Ectodermal cell (in vitro differentiated cells): ENCODE results near the gene MGAT4A.

Experiments used
- H3K27ac ChIP-seq: 2 replicates; pipeline ENCODE4 v1.7.0; 2013; ENCODE audit warnings: mild to moderate bottlenecking, low read depth, low read length; ENCODE audit not compliant: insufficient read depth, poor library complexity, severe bottlenecking
- H3K27me3 ChIP-seq: 2 replicates; pipeline ENCODE4 v1.7.0; 2013; ENCODE audit warnings: mild to moderate bottlenecking, low read length; ENCODE audit not compliant: insufficient read depth, control insufficient read depth, poor library complexity, severe bottlenecking
- H3K36me3 ChIP-seq: one replicate; pipeline ENCODE4 v1.7.0; 2013; ENCODE audit warnings: low read length; ENCODE audit not compliant: control insufficient read depth, insufficient read depth
- H3K4me1 ChIP-seq: one replicate; pipeline ENCODE4 v1.7.0; 2013; ENCODE audit warnings: low read length; ENCODE audit not compliant: control insufficient read depth, insufficient read depth
- H3K4me3 ChIP-seq: 2 replicates; pipeline ENCODE4 v1.7.0; 2013; ENCODE audit warnings: low read depth, low read length, control low read depth; ENCODE audit not compliant: insufficient read depth
- H3K9me3 ChIP-seq: 2 replicates; pipeline ENCODE4 v1.7.0; 2013; ENCODE audit warnings: mild to moderate bottlenecking, low read length, moderate library complexity; ENCODE audit not compliant: control insufficient read depth
- WGBS, 2 experiments: methylation state at CpG; one replicate each; pipeline ENCODE4 v1.1.7; 2013; ENCODE audit warnings: missing lambda C conversion rate in 2 of 2; 5-methylcytosine and 5-hydroxymethylcytosine counted together

The MGAT4A gene

DNA sequence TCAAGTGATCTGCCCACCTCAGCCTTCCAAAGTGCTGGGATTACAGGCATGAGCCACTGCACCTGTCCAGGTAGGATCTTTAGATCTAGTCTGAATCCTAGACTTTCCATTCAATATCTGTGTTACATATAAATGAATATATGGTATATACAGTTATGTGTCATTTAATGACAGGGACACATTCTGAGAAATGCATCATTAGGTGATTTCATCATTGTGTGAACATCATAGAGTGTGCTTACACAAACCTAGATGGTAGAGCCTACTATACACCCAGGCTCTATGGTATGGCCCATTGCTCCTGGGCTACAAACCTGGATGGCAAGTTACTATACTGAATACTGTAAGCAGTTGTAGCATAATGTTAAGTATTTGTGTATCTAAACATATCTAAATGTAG lies 15.5 kb upstream of the MGAT4A start:
- Histone ChIP-seq H3K27me3 (no peaks in the 10 kb centered on the region), H3K4me3 (no peak overlapping the region), H3K9me3 (no peaks in the 10 kb centered on the region), H3K4me1 (no peaks in the 10 kb centered on the region), H3K27ac (no peak overlapping the region), H3K36me3 (no peaks in the 10 kb centered on the region)

DNA sequence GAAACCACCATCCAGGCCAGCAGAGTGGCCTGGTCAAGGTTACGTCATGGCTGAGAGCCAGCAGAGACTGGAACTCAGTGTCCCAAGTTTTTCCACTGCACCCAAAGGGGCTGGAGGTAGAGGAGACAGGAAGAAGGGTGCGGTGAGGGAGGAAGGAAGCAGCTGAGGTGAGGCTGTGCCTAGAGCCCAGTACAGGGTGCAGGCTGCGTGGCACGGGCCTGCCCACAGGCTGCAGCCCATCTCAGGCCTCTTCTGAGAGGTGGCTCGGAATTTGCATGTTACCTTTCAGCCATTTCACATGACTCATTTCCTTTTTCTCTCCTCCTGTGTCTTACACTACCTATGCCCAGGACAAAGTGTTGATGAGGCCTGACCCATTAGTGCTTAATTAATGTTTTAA lies 13.7 kb upstream of the MGAT4A start:
- 89 to 95% methylated on average over 5 of the region's 5 CpGs for WGBS, 2 experiments
- H3K9me3 ChIP-seq, result no peaks in the 10 kb centered on the region
- H3K36me3 ChIP-seq, result no peaks in the 10 kb centered on the region
- H3K4me1 ChIP-seq, result no peaks in the 10 kb centered on the region
- no peak overlapping the region for H3K4me3 ChIP-seq
- no peak overlapping the region for H3K27ac ChIP-seq
- H3K27me3 ChIP-seq, result no peaks in the 10 kb centered on the region

DNA sequence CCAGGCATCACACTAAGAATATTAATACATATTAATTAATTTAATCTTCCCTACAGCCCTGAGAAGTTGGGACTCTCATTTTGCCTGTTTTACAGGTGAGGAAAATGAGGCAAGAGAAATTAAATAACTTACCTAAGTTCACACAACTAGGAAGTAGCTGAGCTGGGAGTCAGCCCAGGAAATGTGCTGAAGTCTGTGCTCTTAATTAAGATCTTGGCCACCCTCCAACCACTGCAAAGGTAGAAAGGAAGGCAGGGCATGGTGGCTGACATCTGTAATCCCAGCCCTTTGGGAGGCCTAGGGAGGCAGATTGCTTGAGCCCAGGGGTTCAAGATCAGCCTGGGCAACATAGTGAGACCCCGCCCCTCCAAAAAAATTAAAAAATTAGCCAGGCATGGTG lies 12.9 kb upstream of the MGAT4A start:
- Histone ChIP-seq H3K27ac (no peak overlapping the region), H3K4me1 (no peaks in the 10 kb centered on the region), H3K9me3 (no peaks in the 10 kb centered on the region), H3K36me3 (no peaks in the 10 kb centered on the region), H3K4me3 (no peak overlapping the region), H3K27me3 (no peaks in the 10 kb centered on the region)
- WGBS, 2 experiments, result 93 to 97% methylated on average over 1 of the region's 1 CpG

DNA sequence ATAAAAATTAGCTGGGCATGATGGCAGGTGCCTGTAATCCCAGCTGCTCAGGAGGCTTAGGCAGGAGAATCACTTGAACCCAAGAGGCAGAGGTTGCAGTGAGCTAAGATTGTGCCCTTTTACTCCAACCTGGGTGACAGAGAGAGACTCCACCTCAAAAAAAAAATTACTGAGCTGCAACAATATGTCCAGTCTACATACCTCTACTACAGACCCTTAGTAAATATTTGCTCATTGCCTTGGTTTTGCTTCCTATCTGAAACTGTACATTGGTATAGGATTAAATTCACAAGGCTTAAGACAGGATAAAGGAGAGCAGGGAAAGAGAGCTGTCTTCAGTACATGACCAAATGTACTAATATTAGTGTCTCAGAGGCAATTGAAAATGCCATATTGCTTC lies 8.1 kb upstream of the MGAT4A start:
- H3K27me3 ChIP-seq, result no peaks in the 10 kb centered on the region
- H3K9me3 ChIP-seq, result no peaks in the 10 kb centered on the region
- no peaks in the 10 kb centered on the region for H3K36me3 ChIP-seq
- no peak overlapping the region for H3K4me3 ChIP-seq
- no peak overlapping the region for H3K27ac ChIP-seq
- H3K4me1 ChIP-seq, result no peaks in the 10 kb centered on the region

DNA sequence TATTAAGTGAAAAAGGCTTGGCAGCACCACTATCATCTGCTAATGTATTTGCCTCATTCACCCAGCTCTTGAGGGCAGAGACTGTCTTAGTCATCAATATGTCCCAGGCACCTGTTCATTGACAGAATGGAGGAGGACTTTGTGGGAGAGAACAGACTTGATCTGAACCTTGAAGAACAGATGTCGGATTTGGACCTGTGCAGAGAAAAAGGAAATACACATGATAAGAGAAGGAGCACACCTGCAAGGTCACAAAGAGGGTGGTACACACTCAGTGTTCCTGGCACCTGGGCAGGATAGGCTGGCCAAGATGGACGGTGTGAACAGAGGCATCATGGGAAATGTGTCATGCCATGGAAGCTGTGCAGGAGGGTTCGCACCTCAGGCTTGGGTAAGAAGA lies 7.4 kb upstream of the MGAT4A start:
- H3K36me3 ChIP-seq, result no peaks in the 10 kb centered on the region
- no peak overlapping the region for H3K27ac ChIP-seq
- no peak overlapping the region for H3K4me3 ChIP-seq
- WGBS, 2 experiments, result 89 to 94% methylated on average over 3 of the region's 3 CpGs
- H3K27me3 ChIP-seq, result no peaks in the 10 kb centered on the region
- H3K9me3 ChIP-seq, result no peaks in the 10 kb centered on the region
- no peaks in the 10 kb centered on the region for H3K4me1 ChIP-seq

DNA sequence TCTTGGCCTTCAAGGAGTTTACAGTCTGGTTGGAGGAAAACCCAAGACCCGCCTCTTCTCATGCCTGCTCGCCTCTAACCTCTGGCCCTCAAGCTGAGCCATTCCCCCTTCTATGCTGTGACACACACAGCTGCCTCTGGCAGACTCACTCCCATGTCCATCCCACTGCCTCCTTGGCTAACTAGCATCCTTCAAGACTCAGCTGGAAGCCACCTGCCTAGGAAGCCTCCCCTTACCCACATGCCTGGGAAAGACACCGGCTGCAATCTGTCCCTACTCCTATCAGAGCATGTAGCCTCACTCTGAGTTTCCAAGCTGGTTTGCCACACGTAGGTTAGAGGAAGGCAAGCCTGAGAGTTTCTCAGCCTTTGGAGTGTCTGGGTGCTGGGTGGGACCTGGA lies 6.9 kb upstream of the MGAT4A start:
- peaks cover 3% of the 10 kb centered on the region for H3K27me3 ChIP-seq
- no peaks in the 10 kb centered on the region for H3K36me3 ChIP-seq
- no peak overlapping the region for H3K27ac ChIP-seq
- no peak overlapping the region for H3K4me3 ChIP-seq
- H3K9me3 ChIP-seq, result no peaks in the 10 kb centered on the region
- 91 to 95% methylated on average over 4 of the region's 4 CpGs for WGBS, 2 experiments
- H3K4me1 ChIP-seq, result no peaks in the 10 kb centered on the region

DNA sequence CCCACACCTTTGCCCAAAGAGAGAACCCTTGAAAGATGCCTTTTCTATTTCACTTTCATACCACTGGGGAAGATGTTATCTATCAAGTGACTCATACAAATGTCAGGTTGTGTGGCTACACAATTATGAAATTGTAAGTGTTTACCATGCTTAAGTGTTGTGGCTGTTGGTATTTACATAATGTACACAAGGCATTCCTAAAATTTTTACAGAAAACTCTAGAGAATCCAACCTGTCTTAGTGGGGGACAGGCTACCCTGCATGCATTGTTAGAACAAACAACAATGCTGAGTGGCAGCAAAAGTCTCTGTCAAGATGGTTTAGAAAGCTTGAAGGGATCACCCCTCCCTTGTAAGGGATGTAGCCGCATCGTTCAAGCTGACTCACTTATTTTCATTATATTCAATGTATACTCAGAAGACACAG lies 5.5 kb upstream of the MGAT4A start:
- no peaks in the 10 kb centered on the region for H3K36me3 ChIP-seq
- peaks cover 2% of the 10 kb centered on the region for H3K4me1 ChIP-seq
- no peaks in the 10 kb centered on the region for H3K9me3 ChIP-seq
- peaks cover 16% of the 10 kb centered on the region for H3K27me3 ChIP-seq
- H3K27ac ChIP-seq, result no peak overlapping the region
- no peak overlapping the region for H3K4me3 ChIP-seq
- 100% methylated on average over 2 of the region's 2 CpGs; no CpG with 5 or more reads in 1 of the 2 experiments for whole genome bisulfite sequencing, 2 experiments

DNA sequence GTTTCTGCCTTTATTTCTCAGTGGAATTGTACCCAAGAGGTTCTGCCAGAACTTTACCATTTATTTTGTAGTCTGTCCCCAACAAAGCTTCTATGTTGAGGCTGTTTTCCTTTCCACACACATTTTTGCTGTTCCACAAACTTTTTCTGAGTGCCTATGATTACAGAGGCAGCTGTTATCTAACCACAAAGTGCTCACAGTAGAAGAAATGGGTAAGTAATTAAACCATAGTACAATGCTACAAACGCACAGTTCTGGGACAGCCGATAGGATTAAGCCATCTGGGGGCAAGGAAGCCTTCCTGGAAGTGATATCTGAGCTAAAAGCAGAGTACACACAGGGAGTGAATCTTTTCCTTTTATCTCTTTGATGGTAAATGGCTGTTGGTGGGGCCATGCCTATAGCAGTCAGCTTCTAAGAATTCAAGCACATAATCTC lies 3.9 kb upstream of the MGAT4A start:
- no peaks in the 10 kb centered on the region for H3K36me3 ChIP-seq
- no peaks in the 10 kb centered on the region for H3K9me3 ChIP-seq
- H3K4me3 ChIP-seq, result no peak overlapping the region
- H3K4me1 ChIP-seq, result peaks cover 2% of the 10 kb centered on the region
- no peak overlapping the region for H3K27ac ChIP-seq
- H3K27me3 ChIP-seq, result peaks cover 28% of the 10 kb centered on the region
- WGBS, 2 experiments, result 92 to 100% methylated on average over 2 of the region's 2 CpGs

DNA sequence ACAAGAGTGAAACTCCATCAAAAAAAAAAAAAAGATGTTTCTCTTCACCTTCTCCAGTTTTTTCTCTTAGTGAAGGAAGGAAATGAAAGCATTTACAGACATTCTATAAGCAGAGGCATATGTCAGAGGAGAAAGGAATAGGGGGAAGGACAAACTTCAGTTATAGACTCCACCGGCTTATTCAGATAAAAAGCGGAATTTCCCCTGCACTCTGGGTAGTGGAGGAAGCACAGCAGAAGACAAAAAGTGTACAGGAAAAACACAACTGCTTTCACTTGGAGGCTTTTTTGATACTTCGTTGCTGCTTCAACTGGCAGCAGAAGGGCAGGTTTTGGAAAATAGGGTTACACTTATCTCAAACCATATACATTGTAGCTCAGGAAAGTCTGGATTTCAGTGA lies 3.2 kb upstream of the MGAT4A start:
- WGBS, 2 experiments, result 95 to 97% methylated on average over 3 of the region's 3 CpGs
- H3K27ac ChIP-seq, result no peak overlapping the region
- H3K9me3 ChIP-seq, result no peaks in the 10 kb centered on the region
- H3K27me3 ChIP-seq, result peaks cover 34% of the 10 kb centered on the region
- H3K36me3 ChIP-seq, result no peaks in the 10 kb centered on the region
- H3K4me1 ChIP-seq, result peaks cover 2% of the 10 kb centered on the region
- H3K4me3 ChIP-seq, result no peak overlapping the region

DNA sequence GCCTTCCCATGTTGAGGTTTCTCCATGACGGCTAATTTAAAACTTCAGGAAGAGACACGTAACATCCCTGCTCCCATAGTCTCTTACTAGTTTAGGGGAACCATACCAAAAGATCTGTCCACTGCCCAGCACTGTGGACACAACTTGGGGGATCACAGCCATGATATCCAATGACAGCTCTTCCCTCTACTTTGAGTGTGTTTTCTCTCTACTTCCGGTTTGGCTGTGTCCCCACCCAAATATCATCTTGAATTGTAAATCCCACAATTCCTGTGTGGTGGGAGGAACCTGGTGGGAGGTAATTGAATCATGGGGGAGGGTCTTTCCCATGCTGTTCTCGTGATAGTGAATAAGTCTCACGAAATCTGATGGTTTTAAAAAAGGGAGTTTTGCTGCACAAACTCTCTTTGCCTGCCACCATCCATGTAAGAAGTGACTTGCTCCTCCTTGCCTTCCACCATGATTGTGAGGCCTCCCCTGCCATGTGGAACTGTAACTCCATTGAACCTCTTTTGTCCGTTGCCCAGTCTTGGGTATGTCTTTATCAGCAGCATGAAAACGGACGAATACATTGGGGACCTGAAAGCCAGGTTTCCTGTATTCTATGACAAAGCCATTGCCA lies 1.6 kb upstream of the MGAT4A start:
- peaks cover 2% of the 10 kb centered on the region for H3K4me1 ChIP-seq
- 89 to 90% methylated on average over 7 to 8 of the region's 8 CpGs for WGBS, 2 experiments
- no peak overlapping the region for H3K4me3 ChIP-seq
- H3K36me3 ChIP-seq, result no peaks in the 10 kb centered on the region
- H3K27me3 ChIP-seq, result peaks cover 40% of the 10 kb centered on the region
- no peaks in the 10 kb centered on the region for H3K9me3 ChIP-seq
- no peak overlapping the region for H3K27ac ChIP-seq

DNA sequence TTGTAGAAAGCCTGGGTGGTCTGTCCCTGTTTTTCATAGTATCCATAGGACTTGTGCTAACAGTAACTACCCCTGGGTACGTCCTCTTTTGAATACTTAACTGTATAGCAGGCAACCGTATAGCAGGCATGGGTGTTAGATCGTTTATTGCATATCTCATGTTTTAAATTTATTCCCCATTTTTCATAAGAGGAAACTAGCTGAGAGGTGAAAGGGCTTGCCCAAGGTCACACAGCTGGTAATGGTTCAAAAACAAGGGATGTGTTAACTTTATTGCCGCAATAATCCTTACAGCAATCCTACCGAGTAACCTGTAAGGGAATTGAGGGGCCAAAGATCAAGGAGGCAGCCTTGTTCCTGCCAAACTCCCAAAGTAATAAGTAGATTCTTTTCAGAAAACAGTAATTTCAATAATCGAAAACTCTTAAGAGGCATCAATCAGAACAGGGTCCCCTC lies 990 bp upstream of the MGAT4A start:
- WGBS, 2 experiments, result 75 to 84% methylated on average over 6 of the region's 6 CpGs
- H3K27ac ChIP-seq, result no peak overlapping the region
- H3K36me3 ChIP-seq, result no peaks in the 10 kb centered on the region
- peaks cover 40% of the 10 kb centered on the region for H3K27me3 ChIP-seq
- no peaks in the 10 kb centered on the region for H3K9me3 ChIP-seq
- peak overlapping the region; percentile 57 for H3K4me3 ChIP-seq
- H3K4me1 ChIP-seq, result peaks cover 2% of the 10 kb centered on the region
